GM12892 (cell line): ENCODE measurements around the gene MCEE.

ENCODE experiments used
- POLR2A ChIP-seq: IDR thresholded peaks from 2 replicates; pipeline ENCODE4 v1.6.1; 2011; ENCODE audit warnings: low read depth, low read length, control low read depth
- POLR2AphosphoS5 ChIP-seq: IDR thresholded peaks from 2 replicates; pipeline ENCODE4 v1.6.1; 2011; ENCODE audit warnings: low read depth, low read length, control low read depth
- TAF1 ChIP-seq: IDR thresholded peaks from 2 replicates; pipeline ENCODE4 v1.6.1; 2011; ENCODE audit warnings: low read depth, mild to moderate bottlenecking, control low read depth, low read length, borderline replicate concordance

GRCh38 chr2:71102981-71103681 lies 26.9 kb downstream of the MCEE start:
- TF ChIP-seq POLR2A, result no peak
- TF ChIP-seq TAF1, result no peak
- no peak for TF ChIP-seq POLR2AphosphoS5
